AG09309 (cell line): ENCODE results near the gene KISS1R.
A peak's percentile ranks its signal among the peaks of the same experiment; 100 is the strongest.

ENCODE experiments used
- DNase-seq: peaks from one replicate; pipeline ENCODE4 v3.0.0-alpha.2; 2010; ENCODE audit warnings: low read depth
- H3K4me3 ChIP-seq: 2 replicates; pipeline ENCODE4 v1.5.1; 2011; ENCODE audit warnings: mild to moderate bottlenecking, low read depth, low read length, moderate library complexity; ENCODE audit not compliant: control insufficient read depth
- CTCF ChIP-seq: IDR thresholded peaks from 2 replicates; pipeline ENCODE4 v1.5.1; 2011; ENCODE audit warnings: mild to moderate bottlenecking, low read depth, low read length, inconsistent platforms; ENCODE audit not compliant: insufficient read depth, control insufficient read depth; ENCODE audit errors: missing control alignments

KISS1R gene

DNA sequence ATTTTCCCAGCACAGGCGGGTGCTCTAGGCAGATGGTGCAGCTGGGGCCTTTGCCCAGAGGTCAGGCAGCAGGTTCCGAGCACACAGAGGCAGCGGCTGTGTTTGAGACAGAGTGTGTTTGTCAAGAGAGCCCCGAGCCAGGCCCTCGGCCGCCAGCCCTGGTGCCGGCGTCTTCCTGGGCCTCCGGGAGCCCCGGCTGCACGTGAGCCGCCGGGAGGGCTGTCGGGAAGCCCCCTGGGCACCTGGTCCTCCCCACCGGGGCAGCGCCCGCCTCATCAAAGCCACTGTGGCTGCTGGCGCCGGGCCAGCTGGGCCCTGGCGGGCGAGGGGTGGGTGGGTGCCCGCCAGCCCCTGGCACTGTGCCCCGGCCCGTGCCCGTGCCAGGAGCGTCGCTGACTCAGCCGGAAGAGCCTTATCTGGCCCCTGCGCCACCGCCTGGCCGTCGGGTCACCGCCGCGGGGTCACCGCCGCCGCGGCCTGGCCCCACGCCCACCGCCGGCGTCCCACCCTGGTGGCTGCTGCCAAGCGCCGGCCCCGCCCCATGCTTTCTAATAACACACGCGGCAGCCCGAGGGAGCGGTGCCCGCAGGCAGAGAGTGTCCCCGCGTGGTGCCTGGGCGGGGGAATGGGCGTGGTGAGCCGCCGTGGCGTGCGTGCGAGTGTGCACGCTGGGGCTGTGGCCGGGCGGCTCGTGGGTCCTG is 23.6 kb downstream of the KISS1R start:
- TF ChIP-seq CTCF, result no peak
- no peak for DNase-seq
- H3K4me3 ChIP-seq, result peak overlapping the region; percentile 33

GRCh38 chr19:941292-942132 is 24.4 kb downstream of the KISS1R start:
- no peak for TF ChIP-seq CTCF
- DNase-seq, result no peak
- peak overlapping the region; percentile 33 for H3K4me3 ChIP-seq

DNA sequence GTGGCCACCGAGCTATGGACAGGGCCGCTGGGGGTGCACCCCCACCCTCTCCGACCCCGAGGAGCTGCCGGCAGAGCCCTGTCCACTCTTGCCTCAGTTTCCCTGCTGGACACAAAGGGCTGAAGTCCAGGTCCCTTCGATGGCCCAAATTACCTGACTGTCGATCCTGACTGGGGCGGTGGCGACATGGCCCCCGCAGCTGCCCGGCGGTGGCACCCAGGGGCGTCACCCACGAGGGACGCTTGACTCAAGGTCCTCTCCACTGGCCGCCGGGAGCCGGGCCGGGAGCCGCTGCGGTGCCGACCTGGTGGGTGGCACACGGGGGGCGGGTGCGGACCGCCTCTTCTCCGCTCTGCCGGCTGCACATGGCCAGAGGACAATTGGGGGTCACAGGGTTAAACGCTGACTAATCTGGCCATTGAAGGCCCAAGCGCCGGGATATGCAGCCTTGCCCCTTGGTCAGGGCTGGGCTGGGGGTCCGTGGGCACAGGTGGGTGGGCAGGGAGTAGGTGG is 25.1 kb downstream of the KISS1R start:
- DNase-seq, result no peak
- H3K4me3 ChIP-seq, result no peak overlapping the region
- no peak for TF ChIP-seq CTCF

- no peak for TF ChIP-seq CTCF
- H3K4me3 ChIP-seq, result no peak overlapping the region
- DNase-seq, result no peak
Observed at GRCh38 chr19:943551-944170, 26.5 kb downstream of the KISS1R start.

- no peak for TF ChIP-seq CTCF
- no peak for DNase-seq
- H3K4me3 ChIP-seq, result no peak overlapping the region
Observed at GRCh38 chr19:944171-944567, 27.0 kb downstream of the KISS1R start.

DNA sequence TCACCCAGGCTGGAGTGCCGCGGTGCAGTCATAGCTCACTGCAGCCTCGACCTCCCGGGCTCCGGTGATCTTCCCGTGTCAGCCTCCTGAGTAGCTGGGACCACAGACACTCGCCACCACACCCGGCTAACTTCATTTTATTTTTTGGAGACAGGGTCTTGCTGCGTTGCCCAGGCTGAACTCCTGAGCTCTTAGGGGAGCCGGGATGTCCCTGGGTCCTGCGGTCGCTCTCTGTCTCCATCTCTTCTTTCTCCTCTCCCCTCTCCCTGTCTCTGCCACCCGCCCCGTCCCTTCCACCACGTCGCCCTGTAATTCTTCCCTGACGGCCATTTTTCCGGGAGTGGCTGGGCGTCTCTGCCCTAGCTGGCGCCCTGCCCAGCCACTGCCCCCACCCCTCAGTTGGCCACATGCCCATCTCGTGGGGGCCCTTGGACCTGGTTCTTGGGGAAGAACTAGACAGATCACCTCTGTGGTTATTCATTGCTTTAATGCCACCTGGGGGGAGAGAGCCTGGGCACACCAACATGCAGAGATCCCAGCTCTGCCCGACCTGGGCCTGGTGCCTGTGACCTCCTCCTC is 27.6 kb downstream of the KISS1R start:
- H3K4me3 ChIP-seq, result no peak overlapping the region

More for the DNA sequence above, 27.6 kb downstream of the KISS1R start:
- no peak for TF ChIP-seq CTCF
- DNase-seq, result no peak
